GM12892 (cell line): ENCODE data around the gene CENPP.

Source experiments
- POLR2A ChIP-seq: IDR thresholded peaks from 2 replicates; pipeline ENCODE4 v1.6.1; 2011; ENCODE audit warnings: low read depth, low read length, control low read depth
- POLR2AphosphoS5 ChIP-seq: IDR thresholded peaks from 2 replicates; pipeline ENCODE4 v1.6.1; 2011; ENCODE audit warnings: low read depth, low read length, control low read depth

DNA sequence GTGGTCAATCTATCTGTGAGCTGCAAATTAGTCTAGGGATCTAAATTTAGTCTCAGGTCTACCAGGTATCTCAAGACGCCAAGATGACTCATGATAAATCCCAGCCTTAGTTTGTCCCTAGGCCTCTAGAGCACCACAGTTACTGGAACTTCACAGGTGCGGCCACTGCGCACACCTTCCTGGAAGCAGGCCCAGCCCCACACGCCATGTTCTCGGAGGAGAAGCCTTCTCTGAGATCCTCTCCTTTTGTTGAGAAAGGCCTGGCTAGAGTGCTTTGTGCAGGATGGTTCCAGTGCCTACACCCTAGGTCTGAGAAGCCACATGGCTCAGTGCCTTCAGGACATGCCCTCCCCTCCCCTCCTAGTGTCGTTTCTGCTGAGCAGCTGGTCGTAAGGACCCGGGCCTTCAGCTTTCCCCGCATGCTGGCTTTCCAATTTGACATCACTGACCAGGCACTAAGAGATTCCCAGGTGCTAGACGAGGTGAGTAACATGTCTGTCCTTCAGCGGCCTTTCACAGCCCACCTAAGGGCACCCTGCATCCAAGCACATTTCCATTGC, 292.3 kb downstream of the CENPP start:
- TF ChIP-seq POLR2A = no peak
- TF ChIP-seq POLR2AphosphoS5 = no peak
